GM21367 (cell line): Measurements from ENCODE around the gene USP53.
"Not testable (repeated sequence)": the region's sequence is repeated elsewhere in the genome, so short reads cannot be mapped to it uniquely, and the experiment has no call there.

Source experiments
- ATAC-seq: cut with Tn5 transposase; IDR thresholded peaks from one replicate; pipeline ENCODE4 v1.9.1; 2021; ENCODE audit not compliant: unreplicated experiment

The USP53 gene

GRCh38 chr4:119227690-119228089, 15.2 kb downstream of the USP53 start:
- ATAC-seq = no peak

DNA sequence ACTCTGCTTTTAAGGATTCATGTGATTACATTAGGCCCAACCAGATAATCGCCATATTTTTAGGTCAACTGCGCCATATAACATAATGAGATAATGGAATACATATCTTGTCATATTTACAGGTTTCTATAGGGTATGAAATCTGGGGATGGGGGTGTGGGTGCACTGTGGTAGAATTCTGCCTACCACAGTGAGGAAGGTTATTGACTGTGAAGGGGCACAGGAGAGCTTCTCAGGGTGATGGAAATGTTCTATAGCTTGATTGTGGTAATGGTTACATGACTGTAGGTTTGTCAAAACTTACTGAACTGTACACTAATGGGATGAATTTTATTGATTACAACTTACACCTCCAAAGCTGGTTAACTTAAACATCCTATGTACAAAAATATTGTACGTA, 15.9 kb downstream of the USP53 start:
- no peak for ATAC-seq

DNA sequence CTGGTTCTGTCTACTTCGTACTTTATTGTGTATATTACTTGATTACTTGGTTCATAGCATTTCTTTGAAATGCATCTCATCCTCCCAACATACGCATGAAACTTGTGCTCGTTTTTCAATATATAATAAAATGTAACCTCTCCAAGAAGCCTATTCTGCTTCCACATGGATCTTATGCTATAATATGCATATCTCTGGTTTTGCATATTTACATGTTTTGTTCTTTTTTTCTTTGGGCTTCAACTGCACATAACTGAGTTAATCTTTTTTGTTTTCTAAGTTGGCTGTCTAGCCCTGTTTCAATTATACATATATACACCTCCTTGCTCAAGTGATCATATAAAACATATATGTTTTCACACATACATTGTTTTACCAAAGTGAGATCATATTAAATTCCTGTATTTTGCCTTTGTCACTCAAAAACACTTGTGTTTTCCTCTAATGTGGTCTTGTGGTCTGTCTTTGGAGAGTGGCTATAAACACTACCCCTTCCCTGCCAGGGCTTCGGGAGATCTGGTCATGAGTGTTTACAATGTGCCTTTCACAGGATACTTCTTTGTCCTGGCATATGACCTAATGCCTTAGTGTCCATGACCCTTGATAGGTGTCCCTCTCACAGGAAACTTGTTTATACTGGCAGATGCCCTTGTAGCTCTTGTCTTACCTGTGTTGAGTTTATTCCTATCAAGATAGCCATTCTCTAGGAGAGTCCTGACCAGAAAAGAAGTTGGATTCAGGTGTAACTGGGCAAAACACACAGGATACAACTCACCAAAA, 17.6 kb downstream of the USP53 start:
- no peak for ATAC-seq

GRCh38 chr4:119231491-119231890, 19.0 kb downstream of the USP53 start:
- no peak for ATAC-seq

- no peak for ATAC-seq
Observed at GRCh38 chr4:119232286-119232685, 19.8 kb downstream of the USP53 start.

GRCh38 chr4:119233191-119233590, 20.7 kb downstream of the USP53 start:
- ATAC-seq = no peak

GRCh38 chr4:119233750-119234149, 21.2 kb downstream of the USP53 start:
- no peak for ATAC-seq

GRCh38 chr4:119237201-119237600, 24.7 kb downstream of the USP53 start:
- no peak for ATAC-seq

GRCh38 chr4:119237642-119238041, 25.1 kb downstream of the USP53 start:
- no peak for ATAC-seq

DNA sequence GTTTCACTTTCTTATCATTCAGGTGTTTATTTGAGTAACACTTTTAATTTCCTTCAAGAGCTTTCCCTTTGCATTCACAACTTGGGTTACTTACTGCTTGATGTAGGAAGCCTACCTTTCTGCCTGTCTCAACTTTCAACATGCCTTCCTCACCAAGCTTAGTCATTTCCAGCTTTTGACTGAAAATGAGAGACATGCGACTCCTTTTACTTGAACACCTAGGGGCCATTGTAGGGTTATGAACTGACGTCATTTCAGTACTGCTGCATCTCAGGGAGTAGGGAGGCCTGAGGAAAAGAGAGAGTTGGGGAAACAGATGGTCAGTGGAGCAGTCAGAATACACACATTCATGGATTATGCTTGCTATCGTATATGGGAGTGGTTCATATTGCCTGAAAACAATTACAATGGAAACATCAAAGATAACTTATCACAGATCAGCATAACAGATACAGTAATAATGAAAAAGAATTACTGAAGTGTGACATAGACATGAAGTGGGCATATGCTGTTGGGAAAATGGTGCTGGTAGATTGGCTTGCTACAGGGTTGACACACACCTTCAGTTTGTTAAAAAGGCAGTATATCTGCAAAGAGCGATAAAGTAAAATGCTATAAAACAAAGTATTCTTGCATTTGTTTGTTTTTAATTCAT, 25.7 kb downstream of the USP53 start:
- peak; percentile 99 for ATAC-seq

GRCh38 chr4:119240128-119240527, 27.6 kb downstream of the USP53 start:
- no peak for ATAC-seq

- ATAC-seq = no peak
Observed at GRCh38 chr4:119240568-119240967, 28.1 kb downstream of the USP53 start.

DNA sequence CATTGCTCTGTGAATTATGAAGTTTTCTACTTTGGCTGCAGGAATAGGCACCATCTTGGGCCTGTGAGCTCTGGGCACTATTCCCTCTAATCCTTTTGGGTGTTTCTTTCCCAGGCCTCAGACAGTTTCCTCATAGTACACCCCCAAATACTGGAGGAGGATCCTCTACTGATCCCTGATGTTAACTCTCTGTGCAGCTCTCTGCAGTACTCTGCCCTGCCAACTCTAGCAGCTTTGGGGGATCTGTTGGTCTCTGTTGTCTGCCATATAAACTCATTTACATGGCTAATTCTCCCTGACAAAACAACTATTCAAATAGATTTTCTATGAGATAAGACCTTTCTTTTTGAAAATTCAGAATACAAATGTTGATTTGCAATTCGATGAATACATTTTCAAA, 29.9 kb downstream of the USP53 start:
- no peak for ATAC-seq

- ATAC-seq = no peak
Observed at GRCh38 chr4:119243868-119244267, 31.4 kb downstream of the USP53 start.

DNA sequence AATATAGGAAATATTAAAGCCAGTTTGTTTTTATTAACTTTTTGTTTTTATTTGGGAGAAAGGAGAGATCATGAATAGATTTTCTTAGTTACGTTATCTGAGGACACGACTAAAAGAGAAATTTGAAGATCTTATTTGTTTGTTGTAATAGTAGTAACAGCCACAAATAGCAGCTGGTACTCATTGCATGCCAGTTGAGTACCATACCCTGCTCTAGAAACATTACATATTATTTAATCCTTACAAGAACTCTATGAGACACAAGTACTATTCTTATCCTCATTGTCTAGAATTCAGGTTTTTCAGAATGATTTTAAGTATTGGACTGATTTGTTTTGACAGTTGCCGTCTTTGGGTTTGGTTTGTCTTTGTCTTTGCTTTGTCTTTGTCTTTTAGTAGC, 31.8 kb downstream of the USP53 start:
- ATAC-seq = no peak

GRCh38 chr4:119244832-119245231, 32.3 kb downstream of the USP53 start:
- ATAC-seq = no peak

GRCh38 chr4:119246177-119246733, 33.7 kb downstream of the USP53 start:
- ATAC-seq = no peak

DNA sequence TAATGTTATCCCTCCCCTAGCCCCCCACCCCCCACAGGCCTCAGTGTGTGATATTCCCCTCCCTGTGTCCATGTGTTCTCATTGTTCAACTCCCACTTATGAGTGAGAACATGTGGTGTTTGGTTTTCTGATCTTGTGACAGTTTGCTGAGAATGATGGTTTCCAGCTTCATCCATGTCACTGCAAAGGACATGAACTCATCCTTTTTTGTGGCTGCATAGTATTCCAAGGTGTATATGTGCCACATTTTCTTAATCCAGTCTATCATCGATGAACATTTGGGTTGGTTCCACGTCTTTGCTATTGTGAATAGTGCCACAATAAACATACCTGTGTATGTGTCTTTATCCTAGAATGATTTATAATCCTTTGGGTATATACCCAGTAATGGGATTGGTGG, 38.5 kb downstream of the USP53 start:
- not testable (repeated sequence) for ATAC-seq

GRCh38 chr4:119255223-119255622, 42.7 kb downstream of the USP53 start:
- not testable (repeated sequence) for ATAC-seq

DNA sequence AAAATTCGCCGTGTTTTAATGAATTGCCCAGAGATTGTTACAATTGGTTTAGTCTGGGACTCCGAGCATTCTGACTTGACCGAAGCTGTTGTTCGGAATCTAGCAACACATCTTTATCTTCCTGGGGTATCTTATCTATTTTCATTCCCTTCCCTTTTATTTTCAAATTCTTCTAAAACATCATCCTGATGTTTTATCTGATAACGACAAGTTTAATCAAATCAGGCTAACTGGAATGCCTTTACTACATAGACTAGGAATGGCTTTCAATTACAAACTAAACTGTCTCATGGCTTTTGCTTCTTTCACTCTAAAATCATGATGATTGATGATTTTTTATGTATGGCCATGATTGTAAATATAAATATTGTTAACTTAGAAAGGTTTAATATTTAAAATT, 48.0 kb downstream of the USP53 start:
- ATAC-seq = no peak

DNA sequence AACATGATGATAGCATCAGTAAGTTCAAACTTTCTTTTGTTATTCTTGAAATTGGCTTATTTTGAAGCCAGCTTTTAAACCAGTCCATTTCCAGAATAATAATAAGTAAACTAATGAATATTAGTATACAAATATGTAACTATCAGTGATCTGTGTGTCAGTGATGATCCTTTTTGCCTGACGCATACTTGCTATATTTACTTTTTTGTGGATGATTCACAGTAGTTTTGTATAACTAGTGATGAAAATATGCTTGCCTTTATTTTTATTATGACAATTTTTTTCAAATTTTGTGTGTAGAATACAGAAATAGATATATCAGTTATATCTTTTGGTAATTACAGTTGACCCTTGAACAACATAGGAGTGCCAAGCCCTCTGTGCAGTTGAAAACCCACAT, 49.5 kb downstream of the USP53 start:
- no peak for ATAC-seq

- no peak for ATAC-seq
Observed at GRCh38 chr4:119264743-119265142, 52.2 kb downstream of the USP53 start.
